Kidney epithelial cell (primary cell): ENCODE data around the gene MED12. TPM values are rescaled to one million over a fixed set of nuclear protein-coding genes. Genes with fewer than 3 reads are reported as not detected.
A peak's percentile ranks its signal among the peaks of the same experiment; 100 is the strongest.

ENCODE experiments used
- DNase-seq: peaks from one replicate; pipeline ENCODE4 v3.0.0-alpha.2; 2010; ENCODE audit warnings: low read depth
- H3K27me3 ChIP-seq: 2 replicates; pipeline ENCODE4 v1.6.0; 2011; ENCODE audit warnings: low read length; ENCODE audit not compliant: control insufficient read depth, insufficient read depth
- H3K36me3 ChIP-seq: 2 replicates; pipeline ENCODE4 v1.5.1; 2011; ENCODE audit warnings: low read length; ENCODE audit not compliant: control insufficient read depth, insufficient read depth
- H3K4me3 ChIP-seq: 2 replicates; pipeline ENCODE4 v1.5.1; 2011; ENCODE audit warnings: low read depth, mild to moderate bottlenecking, control low read depth, low read length
- CTCF ChIP-seq: IDR thresholded peaks from 2 replicates; pipeline ENCODE4 v1.5.1; 2011; ENCODE audit warnings: mild to moderate bottlenecking, moderate library complexity, low read length, control low read depth, inconsistent platforms; ENCODE audit not compliant: insufficient read depth, poor library complexity, severe bottlenecking
- total RNA-seq: library from RNA; depleted of rRNA; stranded (reverse); fragments of >200 nt; gene quantifications from 2 replicates; pipeline ENCODE4 v1.2.3, GENCODE V29; 2015

The MED12 gene
- total RNA-seq, 1 donor from 2014 or later: 20.3 TPM

GRCh38 chrX:71109051-71109450, 9.3 kb upstream of the MED12 start:
- H3K36me3 ChIP-seq: no peaks in the 10 kb centered on the region
- H3K4me3 ChIP-seq: no peak overlapping the region
- DNase-seq: no peak
- TF ChIP-seq CTCF: no peak
- no peaks in the 10 kb centered on the region for H3K27me3 ChIP-seq

- H3K27me3 ChIP-seq: no peaks in the 10 kb centered on the region
These were observed 7.1 kb upstream of the MED12 start, which contains the start of gene IL2RG for GRCh38 chrX:71111141-71111843. TSS of gene IL2RG (minus strand) at chrX:71111577. CDS start at chrX:71111539, 38 bp downstream.

GRCh38 chrX:71111921-71112431, 6.4 kb upstream of the MED12 start:
- Histone ChIP-seq H3K36me3 (no peaks in the 10 kb centered on the region), H3K27me3 (no peaks in the 10 kb centered on the region), H3K4me3 (no peak overlapping the region)
- TF ChIP-seq CTCF: no peak
- DNase-seq: no peak

More at GRCh38 chrX:71111141-71111843, 7.1 kb upstream of the MED12 start, which contains the start of gene IL2RG:
- Histone ChIP-seq H3K4me3 (no peak within 1 kb of the TSS), H3K36me3 (no peaks in the 10 kb centered on the region)
- no peak for DNase-seq
- TF ChIP-seq CTCF: no peak

GRCh38 chrX:71117358-71117757, 1.0 kb upstream of the MED12 start:
- no peak overlapping the region for H3K4me3 ChIP-seq
- H3K36me3 ChIP-seq: no peaks in the 10 kb centered on the region
- no peaks in the 10 kb centered on the region for H3K27me3 ChIP-seq
- TF ChIP-seq CTCF: no peak
- DNase-seq: no peak

- no peaks in the 10 kb centered on the region for H3K27me3 ChIP-seq
- DNase-seq: no peak
- TF ChIP-seq CTCF: no peak
- no peaks in the 10 kb centered on the region for H3K36me3 ChIP-seq
- peak overlapping the region; percentile 62 for H3K4me3 ChIP-seq
These were observed 664 bp downstream of the MED12 start for GRCh38 chrX:71118985-71119535.
